Sigmoid colon (tissue), 4 donors: ENCODE results near the gene SAC3D1.

Experiments used
- CTCF ChIP-seq, 4 experiments: fragments of 450-650 bp in 3 of 4; fragments of 200-600 bp in 1 of 4; IDR thresholded peaks; one replicate each; pipeline ENCODE4 v1.5.1; 2016 to 2019; ENCODE audit warnings: antibody characterized with exemption in 4 of 4, mild to moderate bottlenecking in 3 of 4, moderate library complexity in 2 of 4
- EP300 ChIP-seq, 4 donors: sonication (generic); formaldehyde crosslinking; IDR thresholded peaks; one replicate each; pipeline ENCODE4 v1.6.1; 2017; ENCODE audit warnings: antibody characterized with exemption in 4 of 4
- POLR2A ChIP-seq, 2 donors: fragments of 450-650 bp; IDR thresholded peaks; one replicate each; pipeline ENCODE4 v1.6.1; 2016; ENCODE audit warnings: antibody characterized with exemption in 2 of 2, mild to moderate bottlenecking in 2 of 2, moderate library complexity in 2 of 2
- POLR2AphosphoS5 ChIP-seq, 4 donors: sonication (generic); formaldehyde crosslinking; IDR thresholded peaks; one replicate each; pipeline ENCODE4 v1.6.1; 2017; ENCODE audit warnings: antibody characterized with exemption in 4 of 4

GRCh38 chr11:64998141-64998540 is 42.9 kb upstream of the SAC3D1 start:
- no peak for TF ChIP-seq POLR2A (IDR thresholded peaks at IDR 0.05)
- TF ChIP-seq CTCF (IDR thresholded peaks at IDR 0.05), result no peak
- no peak for TF ChIP-seq EP300 (IDR thresholded peaks at IDR 0.05)
- no peak for TF ChIP-seq POLR2AphosphoS5 (IDR thresholded peaks at IDR 0.05)
